ENCODE results near the gene SND1.

Gene SND1

DNA sequence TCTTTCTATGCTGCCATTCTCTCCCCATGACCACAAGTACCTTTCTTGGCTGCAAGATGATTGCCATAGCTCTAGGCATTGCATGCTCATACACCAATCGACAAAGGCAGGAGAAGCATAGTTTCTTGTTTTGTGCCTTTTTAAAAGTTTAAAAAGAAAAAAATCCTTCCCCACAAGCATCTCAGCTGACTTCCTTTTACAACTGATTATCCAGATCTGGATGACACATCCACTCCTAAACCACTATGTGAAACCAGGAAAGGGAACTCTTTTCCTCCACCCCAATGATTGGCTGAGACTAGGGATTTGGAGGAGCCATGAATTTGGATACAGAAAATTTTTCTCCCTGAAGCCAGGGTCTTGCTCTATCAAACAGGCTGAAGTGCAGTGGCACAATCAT lies 393.8 kb downstream of the SND1 start:
- in situ Hi-C loops (cut with MboI; ENCODE audit: low pct_unique_long_range_greater_than_20kb, low sequenced_read_pairs, unreplicated experiment), result loop anchor here (25.0 kb wide), 1 partner anchor 333 kb away; no protein-coding TSS in a partner anchor
- no peak for DNase-seq (ENCODE audit: low spot score)

DNA sequence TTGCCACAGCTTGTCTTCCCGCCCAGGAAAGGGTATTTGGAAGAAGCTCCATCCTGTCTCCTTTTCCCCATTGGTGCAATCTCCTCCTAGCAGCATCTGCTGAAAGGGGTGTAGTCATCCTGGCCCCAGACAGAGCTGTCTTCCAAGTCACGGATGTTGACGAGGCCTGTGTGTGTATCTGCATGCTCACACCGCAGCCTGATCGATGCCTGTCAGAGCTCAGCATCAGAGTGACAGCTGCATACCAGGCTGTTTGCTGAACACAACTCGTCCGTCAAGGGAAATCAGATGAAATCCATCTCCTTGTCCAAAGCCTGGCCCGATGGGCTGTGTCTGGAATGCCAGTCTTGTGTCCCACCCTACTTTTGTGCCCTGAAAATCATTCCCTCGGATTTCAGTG lies 400.4 kb downstream of the SND1 start:
- TF ChIP-seq, protein P1, sequence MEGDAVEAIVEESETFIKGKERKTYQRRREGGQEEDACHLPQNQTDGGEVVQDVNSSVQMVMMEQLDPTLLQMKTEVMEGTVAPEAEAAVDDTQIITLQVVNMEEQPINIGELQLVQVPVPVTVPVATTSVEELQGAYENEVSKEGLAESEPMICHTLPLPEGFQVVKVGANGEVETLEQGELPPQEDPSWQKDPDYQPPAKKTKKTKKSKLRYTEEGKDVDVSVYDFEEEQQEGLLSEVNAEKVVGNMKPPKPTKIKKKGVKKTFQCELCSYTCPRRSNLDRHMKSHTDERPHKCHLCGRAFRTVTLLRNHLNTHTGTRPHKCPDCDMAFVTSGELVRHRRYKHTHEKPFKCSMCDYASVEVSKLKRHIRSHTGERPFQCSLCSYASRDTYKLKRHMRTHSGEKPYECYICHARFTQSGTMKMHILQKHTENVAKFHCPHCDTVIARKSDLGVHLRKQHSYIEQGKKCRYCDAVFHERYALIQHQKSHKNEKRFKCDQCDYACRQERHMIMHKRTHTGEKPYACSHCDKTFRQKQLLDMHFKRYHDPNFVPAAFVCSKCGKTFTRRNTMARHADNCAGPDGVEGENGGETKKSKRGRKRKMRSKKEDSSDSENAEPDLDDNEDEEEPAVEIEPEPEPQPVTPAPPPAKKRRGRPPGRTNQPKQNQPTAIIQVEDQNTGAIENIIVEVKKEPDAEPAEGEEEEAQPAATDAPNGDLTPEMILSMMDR (IDR thresholded peaks at IDR 0.05; ENCODE audit: extremely low read depth, insufficient read depth, missing control alignments), result no peak
- no peak for DNase-seq (ENCODE audit: low spot score)
- in situ Hi-C loops (cut with MboI; ENCODE audit: low pct_unique_long_range_greater_than_20kb, low sequenced_read_pairs, unreplicated experiment), result no loop called here

More for the DNA sequence above, 393.8 kb downstream of the SND1 start:
- TF ChIP-seq, protein P1 (IDR thresholded peaks at IDR 0.05; ENCODE audit: extremely low read depth, insufficient read depth, missing control alignments), result no peak

DNA sequence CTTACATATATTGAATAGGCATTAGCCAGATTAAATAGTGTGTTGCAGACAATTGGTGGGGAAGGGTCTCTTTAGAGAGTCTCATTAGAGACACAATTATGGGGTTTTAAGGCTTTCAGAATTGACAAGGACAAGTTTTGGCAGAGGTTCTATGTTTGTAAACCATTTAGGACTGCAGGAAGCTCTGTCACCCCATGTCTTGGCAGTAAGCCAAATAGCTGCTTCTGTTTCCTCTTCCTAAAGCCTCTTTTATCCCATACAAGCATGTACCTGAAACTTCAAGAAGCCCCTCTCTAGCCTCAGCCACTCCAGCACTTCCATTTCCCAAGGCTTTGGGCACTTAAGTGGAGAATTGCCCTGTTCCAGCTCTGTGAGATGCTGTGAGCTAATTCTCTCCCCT lies 401.0 kb downstream of the SND1 start:
- TF ChIP-seq, protein P1 (IDR thresholded peaks at IDR 0.05; ENCODE audit: extremely low read depth, insufficient read depth, missing control alignments), result no peak
- no peak for DNase-seq (ENCODE audit: low spot score)
- in situ Hi-C loops (cut with MboI; ENCODE audit: low pct_unique_long_range_greater_than_20kb, low sequenced_read_pairs, unreplicated experiment), result no loop called here

DNA sequence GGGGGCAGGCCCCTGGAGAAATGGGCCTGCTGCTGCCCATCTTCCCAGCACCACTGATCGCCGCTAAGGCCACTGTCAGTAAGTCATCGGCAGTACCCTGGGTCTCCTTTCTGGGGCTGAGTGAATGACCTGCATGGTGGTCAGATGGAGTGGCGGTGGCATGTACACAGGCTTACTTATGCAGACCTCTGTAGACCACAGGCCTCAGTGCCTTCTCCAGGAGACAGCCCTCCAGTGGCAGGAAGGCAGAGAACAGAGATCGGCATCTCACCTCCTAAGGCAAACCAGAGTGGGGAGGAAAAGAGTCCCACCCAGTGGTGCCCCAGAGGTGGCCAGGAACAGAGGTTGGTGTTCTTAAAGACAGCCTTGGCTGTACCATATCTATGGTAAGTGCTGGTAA lies 402.0 kb downstream of the SND1 start:
- in situ Hi-C loops (cut with MboI; ENCODE audit: low pct_unique_long_range_greater_than_20kb, low sequenced_read_pairs, unreplicated experiment), result no loop called here
- TF ChIP-seq, protein P1 (IDR thresholded peaks at IDR 0.05; ENCODE audit: extremely low read depth, insufficient read depth, missing control alignments), result no peak
- no peak for DNase-seq (ENCODE audit: low spot score)

DNA sequence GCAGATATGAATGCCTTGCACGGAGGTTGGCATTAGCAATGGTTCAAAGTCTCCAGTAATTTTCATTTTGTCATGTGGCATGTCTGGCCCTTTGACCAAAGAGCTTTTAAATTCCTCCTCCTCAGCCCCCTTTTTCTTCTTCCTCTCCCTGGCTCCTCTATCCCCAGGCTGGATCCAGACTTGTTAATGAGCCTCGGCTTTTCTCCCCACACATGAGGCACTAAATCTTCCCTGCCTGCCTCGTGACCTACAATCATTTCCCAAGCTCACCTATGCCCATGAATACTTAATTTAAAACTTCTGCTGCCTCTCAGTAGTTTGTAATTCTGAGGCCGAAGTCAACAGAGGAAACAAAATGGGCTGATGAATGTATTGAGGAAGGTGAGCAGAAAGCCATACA lies 402.5 kb downstream of the SND1 start:
- in situ Hi-C loops (cut with MboI; ENCODE audit: low pct_unique_long_range_greater_than_20kb, low sequenced_read_pairs, unreplicated experiment), result no loop called here
- TF ChIP-seq, protein P1 (IDR thresholded peaks at IDR 0.05; ENCODE audit: extremely low read depth, insufficient read depth, missing control alignments), result no peak
- DNase-seq (ENCODE audit: low spot score), result no peak

DNA sequence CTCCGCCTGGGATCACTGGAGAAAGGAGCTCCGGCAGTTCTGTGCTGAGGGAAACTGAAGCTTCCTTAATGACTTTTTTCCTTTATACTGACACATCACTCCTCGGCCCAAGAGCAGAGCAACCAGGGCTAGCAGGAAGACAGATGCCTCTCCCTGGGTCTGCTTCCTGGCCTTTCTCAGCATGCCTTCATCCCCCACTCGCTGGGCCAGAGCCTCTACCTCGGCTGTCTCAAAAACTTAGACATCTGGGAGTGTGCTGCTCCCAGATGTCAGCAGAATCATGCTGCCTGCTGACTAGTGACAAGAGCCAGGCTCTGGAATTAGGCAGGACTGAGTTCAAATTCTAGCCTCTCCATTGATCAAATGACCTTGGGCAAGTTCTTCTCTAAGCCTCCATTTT lies 403.6 kb downstream of the SND1 start:
- in situ Hi-C loops (cut with MboI; ENCODE audit: low pct_unique_long_range_greater_than_20kb, low sequenced_read_pairs, unreplicated experiment), result no loop called here
- DNase-seq (ENCODE audit: low spot score), result no peak
- TF ChIP-seq, protein P1 (IDR thresholded peaks at IDR 0.05; ENCODE audit: extremely low read depth, insufficient read depth, missing control alignments), result no peak

DNA sequence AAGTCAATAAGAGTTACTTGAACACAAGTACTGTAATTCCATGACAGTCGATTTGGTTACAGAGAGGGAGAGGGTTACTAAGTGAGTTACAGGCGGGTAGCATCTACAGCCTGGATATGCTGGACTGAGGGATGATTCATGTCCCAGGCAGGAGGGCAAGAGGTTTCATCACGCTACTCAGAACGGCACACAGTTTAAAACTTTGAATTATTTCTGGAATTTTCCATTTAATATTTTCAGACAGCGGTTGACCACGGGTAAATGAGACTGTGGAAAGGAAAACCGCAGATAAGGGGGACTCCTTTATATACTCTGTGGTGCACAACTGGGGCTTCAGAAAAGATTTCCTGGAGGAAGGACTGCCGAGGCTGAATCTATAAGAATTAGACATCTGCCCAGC lies 404.9 kb downstream of the SND1 start:
- TF ChIP-seq, protein P1 (IDR thresholded peaks at IDR 0.05; ENCODE audit: extremely low read depth, insufficient read depth, missing control alignments), result no peak
- in situ Hi-C loops (cut with MboI; ENCODE audit: low pct_unique_long_range_greater_than_20kb, low sequenced_read_pairs, unreplicated experiment), result no loop called here
- no peak for DNase-seq (ENCODE audit: low spot score)
